PC-9 (cell line): Measurements from ENCODE around the gene TEKTIP1. TPM values are rescaled to one million over a fixed set of nuclear protein-coding genes. Genes with fewer than 3 reads are reported as not detected.
"Not testable (repeated sequence)": the region's sequence is repeated elsewhere in the genome, so short reads cannot be mapped to it uniquely, and the experiment has no call there.

ENCODE experiments used
- BruUV-seq: library from RNA; stranded (reverse); fragments of 400-500 nt; replicated peaks from 2 replicates; lab custom pipeline; 2021; lab: Mats Ljungman, UMichigan
- CTCF ChIA-PET: fragments of 300-600 bp; sonication (Branson Sonifier 250); formaldehyde crosslinking; loops from one replicate; lab custom pipeline; 2022; ENCODE audit warnings: antibody characterized with exemption; lab: Charles Lee
- POLR2A ChIA-PET: fragments of 300-600 bp; sonication (Branson Sonifier 250); formaldehyde crosslinking; loops from one replicate; lab custom pipeline; 2022; ENCODE audit warnings: antibody characterized with exemption; ENCODE audit not compliant: unreplicated experiment; lab: Charles Lee
- DNase-seq, 2 experiments: peaks; one replicate each; pipeline versions ENCODE4 v3.0.0 to v3.0.0-alpha.2; 2015 to 2022; ENCODE audit warnings: mixed read lengths in 1 of 2
- H2AFZ ChIP-seq: fragments of 200-600 bp; sonication (generic); 2 replicates; pipeline ENCODE4 v1.8.1; 2017; ENCODE audit warnings: antibody characterized with exemption
- H3F3A ChIP-seq: fragments of 200-600 bp; sonication (generic); 2 replicates; pipeline ENCODE4 v1.8.1; 2017; ENCODE audit warnings: antibody characterized with exemption, mild to moderate bottlenecking, low read depth; ENCODE audit not compliant: insufficient read depth
- H3K27ac ChIP-seq: fragments of 200-600 bp; sonication (generic); 2 replicates; pipeline ENCODE4 v1.6.1; 2016; ENCODE audit warnings: mixed run types
- H3K27me3 ChIP-seq: fragments of 200-600 bp; sonication (generic); 2 replicates; pipeline ENCODE4 v1.6.1; 2016; ENCODE audit warnings: low read depth, mixed run types; ENCODE audit not compliant: insufficient read depth
- H3K36me3 ChIP-seq: fragments of 200-600 bp; sonication (generic); 2 replicates; pipeline ENCODE4 v1.6.1; 2016; ENCODE audit warnings: low read depth, mixed run types
- H3K4me1 ChIP-seq: fragments of 200-600 bp; sonication (generic); replicated peaks from 2 replicates; pipeline ENCODE4 v1.6.1; 2016; ENCODE audit warnings: mixed run types; ENCODE audit not compliant: insufficient read depth
- H3K4me2 ChIP-seq: fragments of 200-600 bp; sonication (generic); 2 replicates; pipeline ENCODE4 v1.6.1; 2017; ENCODE audit warnings: mixed run types
- H3K4me3 ChIP-seq: fragments of 200-600 bp; sonication (generic); 2 replicates; pipeline ENCODE4 v1.6.1; 2016; ENCODE audit warnings: mixed run types
- H3K79me2 ChIP-seq: fragments of 200-600 bp; sonication (generic); 2 replicates; pipeline ENCODE4 v1.6.1; 2017; ENCODE audit warnings: low read depth, mixed run types
- H3K9me2 ChIP-seq: fragments of 200-600 bp; sonication (generic); 2 replicates; pipeline ENCODE4 v1.8.1; 2017; ENCODE audit warnings: mild to moderate bottlenecking; ENCODE audit not compliant: insufficient read depth
- H3K9me3 ChIP-seq: fragments of 200-600 bp; sonication (generic); 2 replicates; pipeline ENCODE4 v1.8.1; 2016; ENCODE audit warnings: low read depth; ENCODE audit not compliant: insufficient read depth
- H4K20me1 ChIP-seq: fragments of 200-600 bp; sonication (generic); 2 replicates; pipeline ENCODE4 v1.8.1; 2017; ENCODE audit not compliant: insufficient read depth
- CTCF ChIP-seq: fragments of 200-600 bp; sonication (generic); conservative IDR thresholded peaks from 2 replicates; pipeline ENCODE4 v1.6.1; 2017; ENCODE audit warnings: mixed run types, antibody characterized with exemption, mild to moderate bottlenecking, moderate library complexity
- EZH2 ChIP-seq: fragments of 200-600 bp; sonication (generic); IDR thresholded peaks from 2 replicates; pipeline ENCODE4 v1.8.0; 2017; ENCODE audit warnings: antibody characterized with exemption, low read depth
- intact Hi-C: fragments of 100-400 bp; cut with micrococcal nuclease; formaldehyde crosslinking; loops from one replicate; pipeline ENCODE4 v1.10.0; 2022; ENCODE audit not compliant: unreplicated experiment
- total RNA-seq: library from RNA; stranded (reverse); gene quantifications from 2 replicates; pipeline ENCODE4 v1.2.3, GENCODE V29; 2021

Gene TEKTIP1
- total RNA-seq, 1 experiment from 2014 or later: 4.9 TPM

- Histone ChIP-seq H4K20me1 (no peaks in the 10 kb centered on the region), H3K4me2 (no peak overlapping the region), H3K79me2 (no peaks in the 10 kb centered on the region), H3K27ac (no peak overlapping the region), H3K4me1 (0 out of 2 replicates have a peak, but pooled peaks cover 12% of the 10 kb centered on the region), H3K4me3 (no peak overlapping the region), H3F3A (peaks cover 11% of the 10 kb centered on the region; the same call in 1 of the 2 replicates), H3K36me3 (no peaks in the 10 kb centered on the region), H3K9me3 (no peaks in the 10 kb centered on the region), H3K9me2 (no peaks in the 10 kb centered on the region), H3K27me3 (no peaks in the 10 kb centered on the region), H2AFZ (no peak overlapping the region)
- intact Hi-C loops: no loop called here
- ChIA-PET POLR2A (no interaction called here), CTCF (interaction anchor here (0.7 kb wide), 1 partner anchor 406 kb away, joined by 4 read pairs; the partner anchor contains the start of gene DAPK3)
- no TSS peak for BruUV-seq
- DNase-seq: peak; percentile 59 to 75
- TF ChIP-seq CTCF (no peak), EZH2 (no peak)
Measured at GRCh38 chr19:3565139-3565538, 26.2 kb downstream of the TEKTIP1 start.

DNA sequence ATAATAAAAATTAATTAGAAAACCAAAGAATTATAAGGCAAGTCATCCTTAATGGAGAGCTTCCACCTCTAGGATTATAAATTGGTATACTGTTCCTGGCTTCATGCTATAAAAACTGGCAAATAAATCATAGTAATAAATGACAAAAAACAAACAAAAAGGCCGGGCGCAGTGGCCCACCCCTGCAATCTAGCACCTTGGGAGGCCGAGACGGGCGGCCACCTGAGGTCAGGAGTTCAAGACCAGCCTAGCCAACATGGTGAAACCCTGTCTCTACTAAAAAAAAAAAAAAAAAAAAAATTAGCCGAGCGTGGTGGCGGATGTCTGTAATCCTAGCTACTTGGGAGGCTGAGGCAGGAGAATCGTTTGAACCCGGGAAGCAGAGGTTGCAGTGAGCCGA lies 31.1 kb downstream of the TEKTIP1 start:
- H3K79me2 ChIP-seq, H3K9me3 ChIP-seq, H3K4me3 ChIP-seq, H3K36me3 ChIP-seq, H3K4me2 ChIP-seq, intact Hi-C loops, H4K20me1 ChIP-seq, H3K27me3 ChIP-seq, H3K27ac ChIP-seq, H3K9me2 ChIP-seq, H2AFZ ChIP-seq, DNase-seq, H3K4me1 ChIP-seq, POLR2A ChIA-PET, H3F3A ChIP-seq, BruUV-seq, CTCF ChIA-PET: not testable (repeated sequence)

- no peak overlapping the region for H3K4me2 ChIP-seq
- intact Hi-C loops: no loop called here
- no peak overlapping the region for H3K4me3 ChIP-seq
- no peaks in the 10 kb centered on the region for H3K9me2 ChIP-seq
- TF ChIP-seq EZH2 (no peak), CTCF (no peak)
- BruUV-seq: no TSS peak
- H3F3A ChIP-seq: no peaks in the 10 kb centered on the region
- H3K9me3 ChIP-seq: no peaks in the 10 kb centered on the region
- H3K27me3 ChIP-seq: no peaks in the 10 kb centered on the region
- H3K27ac ChIP-seq: no peak overlapping the region
- ChIA-PET CTCF (no interaction called here), POLR2A (no interaction called here)
- peaks cover 6% of the 10 kb centered on the region; the same call in 1 of the 2 replicates for H3K4me1 ChIP-seq
- no peaks in the 10 kb centered on the region for H3K36me3 ChIP-seq
- H4K20me1 ChIP-seq: peaks cover 10% of the 10 kb centered on the region
- no peak overlapping the region for H2AFZ ChIP-seq
- no peak for DNase-seq
- peaks cover 6% of the 10 kb centered on the region for H3K79me2 ChIP-seq
Measured at GRCh38 chr19:3570606-3571011, 31.6 kb downstream of the TEKTIP1 start.
